HEK293 (cell line): Measurements from ENCODE around the gene GTF2F1.
A peak's percentile ranks its signal among the peaks of the same experiment; 100 is the strongest.

ENCODE experiments used
- CTCF ChIA-PET: fragments of 350-600 bp; formaldehyde crosslinking; extraction: SDS; loops from one replicate; lab custom pipeline; 2021; ENCODE audit warnings: antibody characterized with exemption; lab: Yijun Ruan, JAX
- POLR2A ChIA-PET: fragments of 300-600 bp; formaldehyde crosslinking; extraction: SDS; loops from one replicate; lab custom pipeline; 2020; ENCODE audit warnings: antibody characterized with exemption, inconsistent platforms; lab: Yijun Ruan, JAX
- H3K27ac ChIP-seq: fragments of 200-500 bp; sonication (Bioruptor generic); 2 replicates; pipeline ENCODE4 v1.5.1; 2014; ENCODE audit warnings: low read depth, low read length, control low read depth, inconsistent platforms; ENCODE audit errors: extremely low read depth
- H3K36me3 ChIP-seq, 2 experiments: fragments of 200-500 bp in 1 of 2; sonication (Bioruptor generic) in 1 of 2; 1 replicate in 1 of 2; 2 replicates in 1 of 2; pipeline ENCODE4 v1.5.1; 2014 to 2017; ENCODE audit warnings: inconsistent platforms in 2 of 2, low read length in 2 of 2; ENCODE audit not compliant: control insufficient read depth in 2 of 2, insufficient read depth in 1 of 2
- H3K4me1 ChIP-seq: fragments of 200-500 bp; sonication (Bioruptor generic); 2 replicates; pipeline ENCODE4 v1.5.1; 2014; ENCODE audit warnings: mild to moderate bottlenecking, low read length, inconsistent platforms; ENCODE audit not compliant: control insufficient read depth, insufficient read depth
- H3K4me3 ChIP-seq: 2 replicates; pipeline ENCODE4 v1.5.1; 2011; ENCODE audit warnings: low read depth, mild to moderate bottlenecking, control low read depth, low read length, moderate library complexity
- H3K9me3 ChIP-seq: fragments of 200-500 bp; sonication (Bioruptor generic); 2 replicates; pipeline ENCODE4 v1.5.1; 2014; ENCODE audit warnings: low read depth, low read length, inconsistent platforms; ENCODE audit not compliant: control insufficient read depth, insufficient read depth
- CTCF ChIP-seq: fragments of 450-650 bp; formaldehyde crosslinking; IDR thresholded peaks from 2 replicates; pipeline ENCODE4 v1.5.1; 2016; ENCODE audit warnings: missing biosample characterization, missing genetic modification characterization
- EGR2 ChIP-seq: fragments of 450-650 bp; formaldehyde crosslinking; IDR thresholded peaks from 2 replicates; pipeline ENCODE4 v1.5.1; 2016; ENCODE audit warnings: low read depth, missing biosample characterization, missing genetic modification characterization
- INSM2 ChIP-seq: fragments of 450-650 bp; formaldehyde crosslinking; IDR thresholded peaks from 2 replicates; pipeline ENCODE4 v1.5.1; 2016; ENCODE audit warnings: missing biosample characterization, missing genetic modification characterization
- MZF1 ChIP-seq: fragments of 450-650 bp; formaldehyde crosslinking; IDR thresholded peaks from 2 replicates; pipeline ENCODE4 v1.5.1; 2017; ENCODE audit warnings: missing biosample characterization, missing genetic modification characterization, borderline replicate concordance
- PRDM1 ChIP-seq: fragments of 450-650 bp; formaldehyde crosslinking; IDR thresholded peaks from 2 replicates; pipeline ENCODE4; 2016; ENCODE audit warnings: missing biosample characterization, missing genetic modification characterization
- PRDM10 ChIP-seq: fragments of 450-650 bp; formaldehyde crosslinking; IDR thresholded peaks from 2 replicates; pipeline ENCODE4 v1.5.1; 2016; ENCODE audit warnings: missing biosample characterization, missing genetic modification characterization
- PRDM2 ChIP-seq: fragments of 450-650 bp; formaldehyde crosslinking; IDR thresholded peaks from 2 replicates; pipeline ENCODE4 v1.5.1; 2016; ENCODE audit warnings: missing biosample characterization, missing genetic modification characterization, borderline replicate concordance
- WT1 ChIP-seq: fragments of 450-650 bp; formaldehyde crosslinking; IDR thresholded peaks from 2 replicates; pipeline ENCODE4 v1.5.1; 2016; ENCODE audit warnings: missing biosample characterization, missing genetic modification characterization
- ZBTB20 ChIP-seq: fragments of 450-650 bp; formaldehyde crosslinking; IDR thresholded peaks from 2 replicates; pipeline ENCODE4 v1.5.1; 2016; ENCODE audit warnings: missing biosample characterization, missing genetic modification characterization
- ZBTB8A ChIP-seq: fragments of 450-650 bp; formaldehyde crosslinking; IDR thresholded peaks from 2 replicates; pipeline ENCODE4 v1.5.1; 2016; ENCODE audit warnings: missing biosample characterization, missing genetic modification characterization
- ZFP3 ChIP-seq: fragments of 450-650 bp; formaldehyde crosslinking; IDR thresholded peaks from 2 replicates; pipeline ENCODE4 v1.5.1; 2016; ENCODE audit warnings: low read depth, missing biosample characterization, missing genetic modification characterization
- ZNF148 ChIP-seq: fragments of 450-650 bp; formaldehyde crosslinking; IDR thresholded peaks from 2 replicates; pipeline ENCODE4 v1.5.0; 2017; ENCODE audit warnings: missing biosample characterization, missing genetic modification characterization, borderline replicate concordance
- ZNF174 ChIP-seq: fragments of 450-650 bp; formaldehyde crosslinking; IDR thresholded peaks from 2 replicates; pipeline ENCODE4 v1.5.0; 2017; ENCODE audit warnings: missing biosample characterization, mild to moderate bottlenecking, missing genetic modification characterization
- ZNF544 ChIP-seq: fragments of 450-650 bp; formaldehyde crosslinking; IDR thresholded peaks from 2 replicates; pipeline ENCODE4 v1.5.0; 2017; ENCODE audit warnings: missing biosample characterization, missing genetic modification characterization
- ZNF548 ChIP-seq: fragments of 450-650 bp; formaldehyde crosslinking; IDR thresholded peaks from 2 replicates; pipeline ENCODE4 v1.5.1; 2016; ENCODE audit warnings: missing biosample characterization, missing genetic modification characterization
- ZNF626 ChIP-seq: fragments of 450-650 bp; sonication (Bioruptor Pico); formaldehyde crosslinking; IDR thresholded peaks from 2 replicates; pipeline ENCODE4 v1.5.1; 2018; ENCODE audit warnings: missing biosample characterization, missing genetic modification characterization, inconsistent platforms
- ZNF654 ChIP-seq: fragments of 450-650 bp; formaldehyde crosslinking; IDR thresholded peaks from 2 replicates; pipeline ENCODE4 v1.5.1; 2016; ENCODE audit warnings: low read depth, missing biosample characterization, missing genetic modification characterization

GTF2F1 gene

GRCh38 chr19:6396305-6396704 lies 3.3 kb upstream of the GTF2F1 start (continued):
- TF ChIP-seq PRDM2 (no peak), ZNF174 (tag by site-specific recombination) (no peak)

- H3K4me3 ChIP-seq, result no peak overlapping the region
- no peak overlapping the region for H3K27ac ChIP-seq
- H3K9me3 ChIP-seq, result no peaks in the 10 kb centered on the region
- POLR2A ChIA-PET, result interaction anchor here (0.7 kb wide), 1 partner anchor 9 kb away, joined by 3 read pairs; no protein-coding TSS in a partner anchor
- peaks cover 9 to 20% of the 10 kb centered on the region in 2 experiments for H3K36me3 ChIP-seq
- TF ChIP-seq INSM2 (tag by site-specific recombination), result no peak
- TF ChIP-seq EGR2 (tag by site-specific recombination), result no peak
- TF ChIP-seq ZNF654 (tag by site-specific recombination), result no peak
- TF ChIP-seq ZNF148 (tag by site-specific recombination), result no peak
- no peak for TF ChIP-seq ZBTB8A
- TF ChIP-seq ZNF626 (tag by site-specific recombination), result no peak
- no peak for TF ChIP-seq PRDM1 (tag by site-specific recombination)
- peaks cover 6% of the 10 kb centered on the region for H3K4me1 ChIP-seq
- CTCF ChIA-PET, result no interaction called here
Measured at GRCh38 chr19:6394831-6395230, 1.9 kb upstream of the GTF2F1 start.

GRCh38 chr19:6393983-6394412 lies 1.0 kb upstream of the GTF2F1 start:
- CTCF ChIA-PET, result interaction anchor here (0.6 to 2.2 kb wide), 2 partner anchors 18 to 1863 kb away, joined by 5 to 6 read pairs; no protein-coding TSS in a partner anchor
- Histone ChIP-seq H3K4me3 (peak overlapping the region; percentile 73), H3K36me3 (peaks cover 13 to 27% of the 10 kb centered on the region in 2 experiments), H3K4me1 (peaks cover 6% of the 10 kb centered on the region), H3K9me3 (no peaks in the 10 kb centered on the region), H3K27ac (peak overlapping the region; percentile 52)
- POLR2A ChIA-PET, result interaction anchor here (0.9 to 1.4 kb wide), 3 partner anchors 17 to 24 kb away, joined by 3 to 9 read pairs (median 4); partner anchors contain the start of gene ALKBH7
- no peak for TF ChIP-seq ZNF548 (tag by site-specific recombination)
- no peak for TF ChIP-seq WT1 (tag by site-specific recombination)
- 0 out of 2 replicates have a peak, but pooled peaks have one; percentile 6 for TF ChIP-seq MZF1 (tag by site-specific recombination)
- peak; percentile 18; the same call in 1 of the 2 replicates for TF ChIP-seq PRDM10 (tag by site-specific recombination)
- no peak for TF ChIP-seq ZNF544 (tag by site-specific recombination)
- TF ChIP-seq ZBTB20 (tag by site-specific recombination), result peak; percentile 99
- peak; percentile 100 for TF ChIP-seq ZFP3
- no peak for TF ChIP-seq CTCF
